ENCODE measurements around the gene KRT13. TPM values are rescaled to one million over a fixed set of nuclear protein-coding genes. Genes with fewer than 3 reads are reported as not detected.

Gene KRT13
- total RNA-seq, 1 donor from 2014 or later = not detected

- intact Hi-C loops (cut with micrococcal nuclease) = no loop called here
- H3K9me3 Mint-ChIP-seq = no peaks in the 10 kb centered on the region
- no peak for DNase-seq (ENCODE audit: low spot score)
Measured at GRCh38 chr17:41492771-41493170, 12.6 kb downstream of the KRT13 start.

DNA sequence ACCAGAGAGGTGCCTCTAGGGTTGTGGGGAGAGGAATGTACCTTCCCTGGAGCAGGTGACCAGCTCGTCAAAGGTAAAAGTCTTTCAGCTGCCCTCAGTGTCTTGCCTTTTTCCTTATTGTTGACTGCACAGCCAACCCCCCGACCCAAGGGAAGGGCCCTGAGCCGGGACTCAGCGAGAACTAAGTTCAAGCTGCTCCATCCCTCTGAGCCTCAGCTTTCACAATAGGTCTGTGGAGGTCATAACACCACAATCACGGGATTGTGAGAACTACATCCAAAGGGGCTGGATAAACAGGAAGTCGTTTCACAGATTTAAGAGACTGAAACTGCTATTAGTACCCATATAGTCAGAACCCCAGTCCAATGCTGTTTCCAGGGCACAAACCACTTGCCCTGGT lies 13.1 kb downstream of the KRT13 start:
- no peak overlapping the region for H3K4me3 Mint-ChIP-seq
- H3K27ac Mint-ChIP-seq = no peak overlapping the region
- H3K27me3 Mint-ChIP-seq (ENCODE audit: insufficient read depth) = peaks cover 3% of the 10 kb centered on the region
- intact Hi-C loops (cut with micrococcal nuclease) = no loop called here
- H3K4me1 Mint-ChIP-seq (ENCODE audit: low read depth) = no peaks in the 10 kb centered on the region
- no peaks in the 10 kb centered on the region for H3K36me3 Mint-ChIP-seq (ENCODE audit: low read depth)
- no peak for DNase-seq (ENCODE audit: low spot score)
- no peaks in the 10 kb centered on the region for H3K9me3 Mint-ChIP-seq

More at GRCh38 chr17:41492771-41493170, 12.6 kb downstream of the KRT13 start:
- Mint-ChIP-seq H3K27ac (no peak overlapping the region), H3K36me3 (ENCODE audit: low read depth) (no peaks in the 10 kb centered on the region), H3K27me3 (ENCODE audit: insufficient read depth) (peaks cover 3% of the 10 kb centered on the region), H3K4me3 (no peak overlapping the region), H3K4me1 (ENCODE audit: low read depth) (no peaks in the 10 kb centered on the region)

GRCh38 chr17:41491476-41491875 lies 13.9 kb downstream of the KRT13 start:
- no peak for DNase-seq (ENCODE audit: low spot score)
- H3K27ac Mint-ChIP-seq = no peak overlapping the region
- H3K4me3 Mint-ChIP-seq = no peak overlapping the region
- intact Hi-C loops (cut with micrococcal nuclease) = no loop called here
- H3K9me3 Mint-ChIP-seq = no peaks in the 10 kb centered on the region
- peaks cover 3% of the 10 kb centered on the region for H3K27me3 Mint-ChIP-seq (ENCODE audit: insufficient read depth)
- H3K4me1 Mint-ChIP-seq (ENCODE audit: low read depth) = no peaks in the 10 kb centered on the region
- H3K36me3 Mint-ChIP-seq (ENCODE audit: low read depth) = no peaks in the 10 kb centered on the region

DNA sequence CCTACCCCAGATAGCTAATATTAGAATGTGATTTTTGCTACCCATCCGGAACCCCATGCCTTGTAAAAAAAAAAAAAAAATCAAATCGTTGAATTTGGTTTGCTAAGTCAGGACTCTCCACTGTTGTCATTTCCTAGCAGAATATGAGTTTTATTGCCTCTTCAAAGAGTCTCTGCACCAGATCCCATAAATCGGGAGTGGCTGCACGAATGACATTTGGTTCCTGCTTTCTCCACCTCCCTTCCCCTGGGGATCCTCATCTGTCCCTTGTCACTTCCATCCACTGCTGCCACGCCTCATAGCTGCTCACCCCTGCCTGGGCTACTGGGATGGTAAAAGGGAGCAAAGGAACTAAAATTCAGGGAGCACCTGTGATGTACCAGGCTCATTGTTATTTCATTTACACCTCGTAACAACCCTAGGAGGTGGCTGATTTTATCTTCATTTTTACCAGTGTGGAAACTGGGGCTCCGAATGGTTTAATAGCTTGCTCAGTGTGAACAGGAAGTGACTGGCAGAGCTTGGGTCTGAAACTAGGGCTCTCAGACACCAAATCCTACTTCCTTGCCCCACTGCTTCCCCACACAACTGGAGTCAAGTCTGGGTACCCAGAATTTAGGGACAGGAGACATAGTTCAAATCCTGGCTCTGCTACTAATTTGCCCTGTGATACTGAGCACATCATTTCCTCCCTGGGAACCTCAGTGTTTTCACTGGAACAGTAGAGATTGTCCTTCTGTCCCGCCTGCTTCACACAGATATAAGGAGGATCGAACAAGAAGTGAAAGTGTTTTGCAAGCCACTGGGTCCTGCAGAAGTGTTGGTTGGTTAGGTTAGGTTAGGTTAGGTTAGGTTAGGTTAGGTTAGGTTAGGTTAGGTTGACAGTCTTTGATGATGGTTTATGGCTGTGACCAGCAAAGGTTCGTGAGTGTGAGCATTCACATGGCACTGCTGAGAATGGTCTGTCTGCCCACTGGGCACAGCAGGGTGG lies 15.1 kb downstream of the KRT13 start:
- DNase-seq (ENCODE audit: low spot score) = no peak
- H3K27ac Mint-ChIP-seq = no peak overlapping the region
- intact Hi-C loops (cut with micrococcal nuclease) = loop anchor here (5.0 kb wide), 1 partner anchor 172 kb away; no protein-coding TSS in a partner anchor
- no peaks in the 10 kb centered on the region for H3K36me3 Mint-ChIP-seq (ENCODE audit: low read depth)
- H3K4me3 Mint-ChIP-seq = no peak overlapping the region
- H3K27me3 Mint-ChIP-seq (ENCODE audit: insufficient read depth) = peaks cover 3% of the 10 kb centered on the region
- no peaks in the 10 kb centered on the region for H3K9me3 Mint-ChIP-seq
- no peaks in the 10 kb centered on the region for H3K4me1 Mint-ChIP-seq (ENCODE audit: low read depth)

GRCh38 chr17:41489531-41489930 lies 15.9 kb downstream of the KRT13 start, which contains the start of gene KRT36:
Gene KRT36, minus strand, starts transcription at chr17:41489910. Its CDS starts 46 bp downstream, at chr17:41489864.
- Mint-ChIP-seq H3K36me3 (ENCODE audit: low read depth) (no peaks in the 10 kb centered on the region), H3K4me1 (ENCODE audit: low read depth) (no peaks in the 10 kb centered on the region), H3K27ac (no peak within 1 kb of the TSS), H3K4me3 (no peak within 1 kb of the TSS), H3K27me3 (ENCODE audit: insufficient read depth) (peaks cover 6% of the 10 kb centered on the region), H3K9me3 (no peaks in the 10 kb centered on the region)
- DNase-seq (ENCODE audit: low spot score) = no peak
- intact Hi-C loops (cut with micrococcal nuclease) = loop anchor here (5.0 kb wide), 1 partner anchor 173 kb away; no protein-coding TSS in a partner anchor

DNA sequence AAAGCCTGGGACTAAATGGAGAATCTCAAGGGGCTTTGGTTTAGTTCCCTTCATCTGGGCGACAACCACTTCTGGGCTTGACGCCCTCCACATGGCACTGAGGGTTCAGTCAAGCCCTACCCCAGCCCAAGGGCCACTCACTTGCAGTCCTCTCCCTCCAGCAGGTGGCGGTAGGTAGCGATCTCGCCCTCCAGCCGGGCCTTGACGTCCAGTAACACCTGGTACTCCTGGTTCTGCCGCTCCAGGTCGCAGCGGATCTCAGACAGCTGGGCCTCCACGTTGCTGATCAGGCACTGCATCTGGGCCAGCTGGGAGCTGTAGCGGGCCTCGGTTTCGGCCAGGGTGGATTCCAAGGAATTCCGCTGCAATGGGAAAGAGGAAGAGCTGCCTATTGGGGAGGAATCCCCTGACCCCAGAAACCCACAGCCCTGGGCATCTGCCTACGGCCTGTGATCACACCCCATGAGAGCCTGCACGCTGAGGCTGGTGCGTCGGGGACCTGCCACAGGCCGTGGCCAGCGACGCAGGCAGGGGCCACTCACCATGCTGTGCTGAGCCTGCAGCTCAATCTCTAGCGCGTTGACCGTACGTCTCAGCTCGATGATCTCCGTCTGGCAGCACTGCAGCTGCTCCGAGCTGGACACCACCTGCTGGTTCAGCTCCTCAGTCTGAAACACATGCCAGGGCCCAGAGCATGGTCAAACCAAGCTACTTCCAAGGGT lies 18.4 kb downstream of the KRT13 start:
- Mint-ChIP-seq H3K27ac (no peak overlapping the region), H3K9me3 (no peaks in the 10 kb centered on the region), H3K4me1 (ENCODE audit: low read depth) (no peaks in the 10 kb centered on the region), H3K4me3 (no peak overlapping the region), H3K27me3 (ENCODE audit: insufficient read depth) (peaks cover 10% of the 10 kb centered on the region), H3K36me3 (ENCODE audit: low read depth) (no peaks in the 10 kb centered on the region)
- intact Hi-C loops (cut with micrococcal nuclease) = loop anchor here (1.0 to 5.0 kb wide), 3 partner anchors 62 to 175 kb away; no protein-coding TSS in a partner anchor
- no peak for DNase-seq (ENCODE audit: low spot score)

GRCh38 chr17:41486316-41486715 lies 19.1 kb downstream of the KRT13 start:
- Mint-ChIP-seq H3K4me1 (ENCODE audit: low read depth) (no peaks in the 10 kb centered on the region), H3K4me3 (no peak overlapping the region), H3K27me3 (ENCODE audit: insufficient read depth) (peaks cover 10% of the 10 kb centered on the region), H3K27ac (no peak overlapping the region), H3K36me3 (ENCODE audit: low read depth) (no peaks in the 10 kb centered on the region), H3K9me3 (no peaks in the 10 kb centered on the region)
- no peak for DNase-seq (ENCODE audit: low spot score)
- intact Hi-C loops (cut with micrococcal nuclease) = loop anchor here (1.0 to 5.0 kb wide), 3 partner anchors 62 to 176 kb away; no protein-coding TSS in a partner anchor

DNA sequence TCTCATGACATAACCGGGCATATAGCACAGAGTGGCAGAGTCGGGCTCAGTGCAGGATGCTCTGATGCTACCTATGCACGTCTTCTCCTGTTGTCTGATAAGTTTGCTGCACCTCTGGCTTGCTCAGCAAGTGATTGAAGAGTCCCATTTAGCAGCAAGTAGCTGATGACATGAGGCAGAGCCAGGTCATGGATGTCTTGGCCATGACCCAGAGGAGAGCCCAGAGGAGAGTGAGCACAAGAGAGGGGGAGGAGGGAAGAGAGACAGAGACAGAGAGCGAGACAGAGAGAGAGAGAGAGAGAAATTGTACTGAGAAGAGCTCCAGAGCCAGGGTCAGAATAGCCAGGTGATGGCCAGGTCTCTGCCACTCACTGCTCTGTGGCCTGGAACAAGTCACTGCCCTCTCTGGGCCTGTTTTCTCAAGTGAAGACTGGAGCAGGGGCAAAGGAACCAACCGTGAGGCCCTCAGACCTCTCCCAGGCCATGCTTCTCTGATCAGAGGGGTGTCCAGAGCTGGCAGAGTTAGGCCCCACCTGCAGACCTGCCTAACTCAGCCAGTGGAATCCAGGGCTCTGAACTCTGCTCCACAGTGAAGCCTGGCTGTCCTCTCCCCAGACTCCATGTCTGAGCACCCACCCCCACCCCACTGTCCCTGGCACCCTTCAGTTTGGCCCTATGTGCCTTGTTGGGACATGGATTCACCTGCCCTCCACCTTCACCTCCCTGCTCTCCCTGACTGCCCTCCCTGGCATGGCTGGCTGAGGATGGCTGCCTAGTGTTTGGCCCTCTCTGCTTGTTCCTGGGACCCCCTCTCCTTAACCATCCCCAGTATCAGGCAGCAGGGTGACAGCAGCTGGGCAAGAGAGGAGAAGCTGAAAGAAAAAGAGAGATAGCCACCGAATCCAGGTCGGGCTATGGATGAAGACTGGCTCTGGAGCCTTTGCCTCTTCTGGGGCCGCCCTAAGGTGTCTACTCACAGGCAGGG lies 20.2 kb downstream of the KRT13 start:
- Mint-ChIP-seq H3K4me1 (ENCODE audit: low read depth) (no peaks in the 10 kb centered on the region), H3K27me3 (ENCODE audit: insufficient read depth) (peaks cover 7% of the 10 kb centered on the region), H3K36me3 (ENCODE audit: low read depth) (no peaks in the 10 kb centered on the region), H3K9me3 (no peaks in the 10 kb centered on the region), H3K4me3 (no peak overlapping the region), H3K27ac (no peak overlapping the region)
- intact Hi-C loops (cut with micrococcal nuclease) = loop anchor here (5.0 kb wide), 1 partner anchor 177 kb away; no protein-coding TSS in a partner anchor
- no peak for DNase-seq (ENCODE audit: low spot score)

- Mint-ChIP-seq H3K27me3 (ENCODE audit: insufficient read depth) (peaks cover 7% of the 10 kb centered on the region), H3K4me1 (ENCODE audit: low read depth) (no peaks in the 10 kb centered on the region), H3K4me3 (no peak overlapping the region), H3K27ac (no peak overlapping the region), H3K36me3 (ENCODE audit: low read depth) (no peaks in the 10 kb centered on the region), H3K9me3 (no peaks in the 10 kb centered on the region)
- no peak for DNase-seq (ENCODE audit: low spot score)
- intact Hi-C loops (cut with micrococcal nuclease) = no loop called here
Measured at GRCh38 chr17:41483991-41484826, 21.2 kb downstream of the KRT13 start.

GRCh38 chr17:41483531-41483930 lies 21.9 kb downstream of the KRT13 start:
- Mint-ChIP-seq H3K27ac (no peak overlapping the region), H3K27me3 (ENCODE audit: insufficient read depth) (peaks cover 7% of the 10 kb centered on the region), H3K4me3 (no peak overlapping the region), H3K4me1 (ENCODE audit: low read depth) (no peaks in the 10 kb centered on the region), H3K9me3 (no peaks in the 10 kb centered on the region), H3K36me3 (ENCODE audit: low read depth) (no peaks in the 10 kb centered on the region)
- intact Hi-C loops (cut with micrococcal nuclease) = no loop called here
- no peak for DNase-seq (ENCODE audit: low spot score)

DNA sequence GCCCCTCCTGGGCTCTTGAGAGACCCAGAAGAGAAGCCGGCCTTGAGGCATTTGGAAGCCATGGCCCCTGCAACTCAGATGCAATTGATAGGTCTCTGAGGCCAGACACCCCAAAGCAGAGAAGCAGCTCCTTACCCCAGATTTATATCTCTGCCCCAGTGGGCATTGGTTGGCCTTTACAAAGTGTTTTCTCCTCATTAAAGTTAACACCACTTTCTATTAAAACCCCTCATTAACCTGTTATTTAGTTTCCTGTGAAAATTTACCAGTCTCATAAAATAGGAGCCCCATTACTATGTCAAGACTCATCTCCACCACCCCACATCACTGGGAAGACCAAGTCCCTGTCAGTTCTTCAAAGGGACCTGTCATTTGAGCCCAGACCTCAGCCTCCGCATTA lies 24.4 kb downstream of the KRT13 start, which contains the start of gene KRT35:
Gene KRT35, minus strand, starts transcription at position 116 of the 400 bp plus-strand sequence. Its CDS starts 54 bp downstream, at position 62.
- no peak within 1 kb of the TSS for H3K4me3 Mint-ChIP-seq
- peaks cover 7% of the 10 kb centered on the region for H3K27me3 Mint-ChIP-seq (ENCODE audit: insufficient read depth)
- intact Hi-C loops (cut with micrococcal nuclease) = no loop called here
- H3K36me3 Mint-ChIP-seq (ENCODE audit: low read depth) = no peaks in the 10 kb centered on the region
- no peak for DNase-seq (ENCODE audit: low spot score)
- H3K9me3 Mint-ChIP-seq = no peaks in the 10 kb centered on the region
- no peak within 1 kb of the TSS for H3K27ac Mint-ChIP-seq
- H3K4me1 Mint-ChIP-seq (ENCODE audit: low read depth) = no peaks in the 10 kb centered on the region

Data from activated T-helper 1 cell treated with anti-CD3 and anti-CD28 coated beads, Interleukin-12 subunit alpha, Interleukin-12 subunit beta, Interleukin-2, Interleukin-4 antibody, amounts not matched to agents 30 ng/mL and 10 ng/mL and 1 ng/mL, durations not matched to agents 14 hours and 24 hours and 36 hours (primary cell).